H9 (cell line): ENCODE results near the gene STIM2. TPM values are rescaled to one million over a fixed set of nuclear protein-coding genes. Genes with fewer than 3 reads are reported as not detected.

Source experiments
- DNase-seq: peaks from one replicate; pipeline ENCODE4 v3.0.0-alpha.2; 2017
- H2AFZ ChIP-seq: one replicate; pipeline ENCODE4 v1.6.1; 2013; ENCODE audit warnings: mild to moderate bottlenecking, low read length, control low read depth, moderate library complexity
- H2AK5ac ChIP-seq: 2 replicates; pipeline ENCODE4 v1.6.1; 2013; ENCODE audit warnings: low read length, control low read depth, mixed read lengths; ENCODE audit not compliant: insufficient read length
- H2BK120ac ChIP-seq: one replicate; pipeline ENCODE4 v1.6.1; 2013; ENCODE audit warnings: low read depth, mild to moderate bottlenecking, low read length, control low read depth, inconsistent platforms; ENCODE audit not compliant: poor library complexity, severe bottlenecking
- H2BK12ac ChIP-seq: 2 replicates; pipeline ENCODE4 v1.6.1; 2013; ENCODE audit warnings: low read length, control low read depth, mixed read lengths, low read depth; ENCODE audit not compliant: insufficient read length
- H2BK15ac ChIP-seq: 2 replicates; pipeline ENCODE4 v1.6.1; 2013; ENCODE audit warnings: low read depth, low read length, control low read depth
- H2BK20ac ChIP-seq: one replicate; pipeline ENCODE4 v1.6.1; 2013; ENCODE audit warnings: low read depth, mild to moderate bottlenecking, low read length, control low read depth, inconsistent platforms; ENCODE audit not compliant: poor library complexity, severe bottlenecking
- H2BK5ac ChIP-seq: 2 replicates; pipeline ENCODE4 v1.6.1; 2013; ENCODE audit warnings: low read length, control low read depth, mixed read lengths; ENCODE audit not compliant: insufficient read length
- H3K14ac ChIP-seq: 2 replicates; pipeline ENCODE4 v1.6.1; 2013; ENCODE audit warnings: low read length, control low read depth; ENCODE audit not compliant: insufficient read depth
- H3K18ac ChIP-seq: 2 replicates; pipeline ENCODE4 v1.6.1; 2013; ENCODE audit warnings: low read depth, mild to moderate bottlenecking, mixed read lengths, low read length, control low read depth; ENCODE audit not compliant: insufficient read length
- H3K23ac ChIP-seq: 2 replicates; pipeline ENCODE4 v1.6.1; 2013; ENCODE audit warnings: low read length, control low read depth, mixed read lengths, low read depth; ENCODE audit not compliant: insufficient read length
- H3K23me2 ChIP-seq: 2 replicates; pipeline ENCODE4 v1.6.1; 2013; ENCODE audit warnings: low read depth, mild to moderate bottlenecking, mixed read lengths, low read length, control low read depth; ENCODE audit not compliant: insufficient read length, poor library complexity, severe bottlenecking
- H3K27ac ChIP-seq: 2 replicates; pipeline ENCODE4 v1.5.1; 2013; ENCODE audit warnings: low read length, control low read depth, mixed read lengths, low read depth; ENCODE audit not compliant: insufficient read length
- H3K27me3 ChIP-seq: 2 replicates; pipeline ENCODE4 v1.6.1; 2013; ENCODE audit warnings: low read length, control low read depth, inconsistent platforms; ENCODE audit not compliant: insufficient read depth
- H3K4ac ChIP-seq: 2 replicates; pipeline ENCODE4 v1.6.1; 2013; ENCODE audit warnings: low read depth, mild to moderate bottlenecking, control low read depth, inconsistent platforms, low read length, moderate library complexity
- H3K4me1 ChIP-seq: 2 replicates; pipeline ENCODE4 v1.6.1; 2013; ENCODE audit warnings: low read length, control low read depth, inconsistent platforms; ENCODE audit not compliant: insufficient read depth
- H3K4me2 ChIP-seq: 2 replicates; pipeline ENCODE4 v1.6.1; 2013; ENCODE audit warnings: low read length, control low read depth, mixed read lengths; ENCODE audit not compliant: insufficient read length, insufficient read depth
- H3K56ac ChIP-seq: 2 replicates; pipeline ENCODE4 v1.6.1; 2013; ENCODE audit warnings: low read depth, mild to moderate bottlenecking, mixed read lengths, low read length, control low read depth; ENCODE audit not compliant: insufficient read length
- H3K79me1 ChIP-seq: 2 replicates; pipeline ENCODE4 v1.6.1; 2013; ENCODE audit warnings: low read depth, mild to moderate bottlenecking, moderate library complexity, low read length, control low read depth, inconsistent platforms; ENCODE audit not compliant: insufficient read depth, poor library complexity, severe bottlenecking
- H3K79me2 ChIP-seq: 2 replicates; pipeline ENCODE4 v1.6.1; 2013; ENCODE audit warnings: low read length, control low read depth, inconsistent platforms; ENCODE audit not compliant: insufficient read depth
- H3K9ac ChIP-seq: 2 replicates; pipeline ENCODE4 v1.6.1; 2013; ENCODE audit warnings: low read length, control low read depth, mixed read lengths; ENCODE audit not compliant: insufficient read length; ENCODE audit errors: extremely low read depth
- H3K9me3 ChIP-seq: one replicate; pipeline ENCODE4 v1.6.1; 2013; ENCODE audit warnings: low read depth, low read length, inconsistent platforms; ENCODE audit not compliant: control insufficient read depth
- H3T11ph ChIP-seq: one replicate; pipeline ENCODE4 v1.6.1; 2013; ENCODE audit warnings: mild to moderate bottlenecking, low read length, control low read depth, inconsistent platforms
- H4K20me1 ChIP-seq: one replicate; pipeline ENCODE4 v1.6.1; 2013; ENCODE audit not compliant: control insufficient read depth, insufficient read length, insufficient read depth
- H4K5ac ChIP-seq: 2 replicates; pipeline ENCODE4 v1.6.1; 2013; ENCODE audit warnings: low read depth, mild to moderate bottlenecking, mixed read lengths, low read length, control low read depth; ENCODE audit not compliant: insufficient read length
- H4K8ac ChIP-seq: replicated peaks from 2 replicates; pipeline ENCODE4 v1.6.1; 2013; ENCODE audit warnings: low read length, control low read depth, mixed read lengths, low read depth; ENCODE audit not compliant: insufficient read length
- H4K91ac ChIP-seq: 2 replicates; pipeline ENCODE4 v1.6.1; 2013; ENCODE audit warnings: low read depth, mild to moderate bottlenecking, moderate library complexity, mixed read lengths, low read length, control low read depth; ENCODE audit not compliant: insufficient read length
- H3K27ac Mint-ChIP-seq, 3 experiments: 2 replicates in 2 of 3; 3 replicates in 1 of 3; pipeline ENCODE4 v1.8.0; 2020 to 2021; ENCODE audit warnings: mixed read lengths in 3 of 3, mild to moderate bottlenecking in 1 of 3, moderate library complexity in 1 of 3
- H3K27me3 Mint-ChIP-seq: 2 replicates; pipeline ENCODE4 v1.8.0; 2021; ENCODE audit warnings: low read depth, mild to moderate bottlenecking, moderate library complexity, mixed read lengths
- H3K36me3 Mint-ChIP-seq, 3 experiments: 2 replicates in 2 of 3; 3 replicates in 1 of 3; pipeline ENCODE4 v1.8.0; 2020 to 2021; ENCODE audit warnings: low read depth in 3 of 3, mixed read lengths in 3 of 3; ENCODE audit not compliant: insufficient read depth in 1 of 3
- H3K4me1 Mint-ChIP-seq, 2 experiments: 2 replicates each; pipeline ENCODE4 v1.8.0; 2020; ENCODE audit warnings: mixed read lengths in 2 of 2
- H3K4me3 Mint-ChIP-seq, 2 experiments: 2 replicates in 1 of 2; 3 replicates in 1 of 2; pipeline ENCODE4 v1.8.0; 2020 to 2021; ENCODE audit warnings: mild to moderate bottlenecking in 2 of 2, mixed read lengths in 2 of 2, moderate library complexity in 1 of 2
- H3K9me3 Mint-ChIP-seq, 2 experiments: 2 replicates in 1 of 2; 3 replicates in 1 of 2; pipeline ENCODE4 v1.8.0; 2020; ENCODE audit warnings: mild to moderate bottlenecking in 2 of 2, mixed read lengths in 2 of 2, moderate library complexity in 1 of 2
- CTCF ChIP-seq: fragments of 200-600 bp; sonication (generic); conservative IDR thresholded peaks from 3 replicates; pipeline ENCODE4 v1.8.0; 2021; ENCODE audit warnings: antibody characterized with exemption, mild to moderate bottlenecking
- WGBS: extraction: QIAGEN DNeasy Blood & Tissue Kit; methylation state at CpG from one replicate; pipeline ENCODE4 v1.1.7; 2013; ENCODE audit warnings: missing lambda C conversion rate, low lambda C conversion rate, mixed read lengths; ENCODE audit not compliant: insufficient read length; ENCODE audit errors: extremely low coverage; 5-methylcytosine and 5-hydroxymethylcytosine counted together
- total RNA-seq: library from RNA; stranded (reverse); gene quantifications from 2 replicates; pipeline ENCODE4 v1.2.1, GENCODE V29; 2021

The STIM2 gene
- total RNA-seq, 1 experiment from 2014 or later: 26.2 TPM

GRCh38 chr4:26947318-26947717, 86.7 kb downstream of the STIM2 start:
- no peak overlapping the region for H4K5ac ChIP-seq
- H4K20me1 ChIP-seq: no peaks in the 10 kb centered on the region
- no peak overlapping the region for H3K4ac ChIP-seq
- H2AFZ ChIP-seq: no peak overlapping the region
- H3K4me2 ChIP-seq: no peak overlapping the region
- H2BK12ac ChIP-seq: no peak overlapping the region
- no peak for TF ChIP-seq CTCF
- H2BK20ac ChIP-seq: no peak overlapping the region
- no peak overlapping the region for H3K56ac ChIP-seq
- H4K91ac ChIP-seq: no peak overlapping the region
- no peaks in the 10 kb centered on the region; the same call in 1 of the 2 replicates for H3K79me2 ChIP-seq
- no peak overlapping the region for H3K23ac ChIP-seq
- H3K14ac ChIP-seq: no peak overlapping the region
- H3K4me1 ChIP-seq: no peaks in the 10 kb centered on the region
- Mint-ChIP-seq H3K4me1 (peaks cover under 1% of the 10 kb centered on the region in 2 experiments; a peak in 2 of 4 replicates), H3K27me3 (no peaks in the 10 kb centered on the region), H3K9me3 (peaks cover 0 to 4% of the 10 kb centered on the region in 2 experiments; a peak in 2 of 5 replicates), H3K4me3 (no peak overlapping the region), H3K36me3 (peaks cover 0 to 5% (median 0%) of the 10 kb centered on the region in 3 experiments; a peak in 3 of 7 replicates), H3K27ac (0 out of 7 replicates have a peak overlapping the region, but pooled peaks of 1 of the 3 experiments have one; percentile 59)
- H2BK5ac ChIP-seq: no peak overlapping the region
- no peak overlapping the region for H2AK5ac ChIP-seq
- H3K79me1 ChIP-seq: no peaks in the 10 kb centered on the region
- H4K8ac ChIP-seq: no peak overlapping the region
- H2BK15ac ChIP-seq: no peak overlapping the region
- no peak overlapping the region for H3K27ac ChIP-seq
- H2BK120ac ChIP-seq: no peak overlapping the region
- no peak for DNase-seq
- no peaks in the 10 kb centered on the region for H3K23me2 ChIP-seq
- no CpG with 5 or more reads among the region's 8 CpGs for WGBS
- H3K9me3 ChIP-seq: no peaks in the 10 kb centered on the region
- no peak overlapping the region for H3K18ac ChIP-seq
- no peak overlapping the region for H3T11ph ChIP-seq
- H3K9ac ChIP-seq: no peak overlapping the region
- H3K27me3 ChIP-seq: no peaks in the 10 kb centered on the region
